GM21528 (cell line): ENCODE data around the gene FBLN2.

Source experiments
- ATAC-seq: cut with Tn5 transposase; IDR thresholded peaks from one replicate; pipeline ENCODE4 v1.9.1; 2021; ENCODE audit warnings: mild to moderate bottlenecking, moderate library complexity; ENCODE audit not compliant: unreplicated experiment, low FRiP score

FBLN2 gene

DNA sequence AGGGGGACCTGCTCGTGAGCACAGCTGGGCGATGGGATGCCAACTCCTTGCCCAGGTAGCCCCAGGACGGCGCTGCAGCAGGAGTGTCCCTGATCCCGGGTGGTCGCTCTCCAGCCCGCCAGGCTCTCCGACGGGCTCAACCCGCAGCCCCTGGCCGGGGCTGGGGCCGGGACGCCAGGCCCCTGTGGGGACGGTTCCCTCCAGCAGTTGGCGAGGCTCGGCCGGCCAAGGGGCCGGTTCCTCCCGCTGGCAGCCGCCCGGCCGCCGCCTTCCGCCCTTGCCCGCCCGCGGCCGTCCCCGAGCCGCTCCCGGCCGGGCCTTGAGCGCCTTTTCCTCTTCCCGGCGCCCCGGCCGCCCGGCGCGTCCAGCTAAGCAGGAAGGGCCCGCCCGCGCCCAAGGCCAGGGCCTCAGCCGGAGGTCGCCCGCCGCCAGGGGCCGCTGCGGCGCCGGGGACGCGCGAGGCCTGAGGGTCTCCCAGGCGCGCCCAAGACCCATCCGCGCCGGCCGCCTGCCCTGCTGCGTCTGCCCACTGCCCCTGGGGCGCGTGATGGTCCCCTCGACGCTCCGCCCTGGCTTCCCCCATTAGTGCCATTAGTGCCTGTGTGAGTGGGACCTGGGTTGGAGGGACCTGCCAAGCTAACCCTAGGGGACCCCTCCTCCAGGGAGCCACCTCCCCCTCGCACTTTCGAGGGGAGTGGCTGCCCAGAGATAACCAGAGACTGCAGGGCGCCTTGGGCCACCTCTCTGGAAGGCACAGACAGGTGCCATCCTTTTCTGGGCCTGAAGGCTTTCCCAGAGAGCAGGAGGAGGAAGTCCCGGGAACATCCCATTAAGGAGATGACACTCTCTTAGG, 106.4 kb downstream of the FBLN2 start:
- ATAC-seq: no peak

GRCh38 chr3:13656584-13657301, 107.8 kb downstream of the FBLN2 start:
- no peak for ATAC-seq

DNA sequence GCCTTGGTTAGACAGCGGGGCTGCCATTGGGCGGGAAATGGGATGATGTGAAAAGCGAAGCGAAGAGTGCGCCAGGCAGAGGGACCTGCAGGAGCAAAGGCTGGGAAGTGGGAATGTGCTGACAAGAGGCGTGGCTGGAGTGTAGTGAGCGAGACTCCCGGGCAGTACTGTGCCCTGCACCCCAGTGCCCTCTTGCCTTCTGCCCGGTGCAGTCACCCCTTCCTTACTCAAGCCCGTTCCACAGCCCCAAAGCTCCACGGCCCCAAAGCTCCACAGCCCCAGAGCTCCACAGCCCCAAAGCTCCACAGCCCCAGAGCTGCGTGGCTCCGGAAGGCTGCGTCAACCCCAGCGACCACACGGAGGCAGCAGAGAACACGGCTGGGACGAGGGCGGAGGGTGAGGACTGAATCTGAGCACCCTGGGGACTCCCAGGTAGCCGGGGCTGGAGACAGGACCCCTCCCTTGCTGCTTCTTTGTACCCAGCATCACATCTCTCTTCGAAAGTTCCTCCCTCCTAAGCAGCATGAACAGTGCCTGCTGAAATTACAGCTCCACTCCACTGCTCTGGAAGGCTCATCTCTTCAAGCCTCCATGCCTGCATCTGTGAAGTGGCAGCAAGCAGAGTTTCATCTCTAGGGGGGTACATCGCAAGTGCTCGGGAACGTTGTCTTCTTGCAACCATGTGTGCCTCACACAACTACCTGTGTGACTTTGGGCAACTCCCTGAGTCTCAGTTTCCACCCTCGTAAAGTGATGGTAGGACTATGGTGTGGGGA, 108.9 kb downstream of the FBLN2 start:
- ATAC-seq: no peak

GRCh38 chr3:13658681-13659080, 109.8 kb downstream of the FBLN2 start:
- no peak for ATAC-seq

- no peak for ATAC-seq
These were observed 110.5 kb downstream of the FBLN2 start for GRCh38 chr3:13659221-13659969.

DNA sequence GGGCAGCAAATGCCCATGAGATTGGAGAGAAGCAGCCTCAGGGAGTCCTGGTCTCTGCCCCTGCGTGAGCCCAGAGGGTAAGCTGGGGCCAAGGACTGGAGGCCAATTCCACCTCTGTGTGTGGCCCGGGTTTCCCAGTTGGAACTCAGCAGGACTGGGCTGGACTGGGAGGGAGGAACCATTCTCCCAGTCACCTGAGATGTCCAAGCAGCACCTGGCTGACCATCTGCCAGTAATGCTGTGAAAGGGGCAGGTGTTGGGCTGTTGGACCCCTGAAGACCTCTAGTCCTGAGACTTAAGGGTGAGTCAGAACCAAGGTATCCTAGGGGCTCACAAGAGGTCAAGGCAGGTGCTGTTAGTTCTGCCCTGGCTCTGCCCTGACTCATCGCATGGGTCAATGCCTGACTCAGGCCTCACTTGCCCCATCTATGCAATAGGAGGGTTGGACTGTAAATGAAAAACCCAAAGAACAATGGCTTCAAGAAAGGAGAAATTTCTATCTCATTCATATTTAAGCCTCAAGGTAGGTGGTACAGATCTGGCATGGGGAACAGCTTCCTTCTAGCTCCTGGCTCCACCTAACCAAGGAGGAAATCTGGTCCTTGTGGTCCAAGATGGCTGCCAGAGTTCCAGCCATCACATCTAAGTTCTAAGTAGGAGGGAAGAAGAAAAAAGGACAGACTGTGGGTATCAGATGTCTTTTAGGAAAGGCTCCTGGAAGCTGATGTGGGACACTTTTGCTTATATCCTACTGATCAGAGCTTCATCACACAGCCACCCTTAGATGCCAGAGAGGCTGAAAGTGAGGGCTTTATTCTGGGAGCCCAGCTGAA, 111.3 kb downstream of the FBLN2 start:
- no peak for ATAC-seq

GRCh38 chr3:13661121-13661520, 112.2 kb downstream of the FBLN2 start:
- no peak for ATAC-seq

- no peak for ATAC-seq
These were observed 113.4 kb downstream of the FBLN2 start for GRCh38 chr3:13662238-13662847.

GRCh38 chr3:13663781-13664535, 115.0 kb downstream of the FBLN2 start:
- no peak for ATAC-seq

DNA sequence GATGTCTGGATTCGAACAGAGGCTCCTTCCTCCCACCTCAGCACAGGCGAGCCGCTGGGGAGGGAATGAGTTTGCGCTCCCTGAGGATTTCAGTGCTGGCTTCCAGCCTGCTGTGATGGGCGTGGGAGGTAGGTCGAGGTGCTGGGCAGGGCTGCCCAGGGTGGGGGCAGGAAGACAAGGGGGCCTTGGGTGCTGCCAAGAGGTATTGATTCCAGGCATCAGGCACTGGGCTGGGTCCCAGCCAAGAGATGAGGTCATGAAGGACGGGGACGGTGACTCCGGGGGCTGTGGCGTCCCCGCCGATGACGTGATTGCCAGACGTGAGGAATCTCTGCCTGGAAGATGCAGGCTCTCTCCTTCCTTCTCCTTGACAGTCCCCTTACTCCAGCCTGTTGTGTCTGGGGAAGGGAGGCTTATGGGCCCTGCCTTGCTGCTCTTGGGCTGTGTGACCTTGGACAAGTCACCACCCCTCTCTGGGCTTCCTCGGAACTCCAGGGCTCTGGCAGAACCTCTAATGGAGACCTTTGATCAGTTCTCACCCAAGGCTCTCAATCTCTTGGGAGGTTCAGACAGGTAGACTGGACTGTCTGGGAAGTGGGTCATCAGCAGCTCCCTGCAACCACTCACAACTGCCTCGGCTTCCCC, 116.8 kb downstream of the FBLN2 start:
- no peak for ATAC-seq

- ATAC-seq: no peak
These were observed 117.3 kb downstream of the FBLN2 start for GRCh38 chr3:13666227-13666619.

GRCh38 chr3:13666781-13667709, 118.1 kb downstream of the FBLN2 start:
- no peak for ATAC-seq

- no peak for ATAC-seq
These were observed 119.2 kb downstream of the FBLN2 start for GRCh38 chr3:13668136-13668535.

- no peak for ATAC-seq
These were observed 120.5 kb downstream of the FBLN2 start for GRCh38 chr3:13669457-13669856.

DNA sequence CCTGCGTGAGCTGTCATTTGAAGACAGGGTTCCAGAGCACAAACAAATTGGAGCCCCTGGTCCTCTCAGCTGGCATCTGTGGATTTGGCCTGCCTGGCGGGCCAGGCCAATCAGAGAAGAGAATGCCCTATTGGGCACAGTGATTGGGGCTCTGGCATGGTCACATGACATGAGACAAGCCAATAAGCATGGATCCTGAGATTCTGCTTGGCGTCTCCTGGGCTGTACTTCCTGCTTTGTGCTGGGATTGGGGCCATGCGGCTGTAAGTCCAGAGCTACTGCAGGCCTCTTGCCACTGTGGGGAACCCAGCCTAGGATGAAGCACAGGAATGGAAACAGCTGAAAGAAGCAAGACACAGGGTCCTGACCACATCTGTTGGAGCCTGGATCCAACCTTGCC, 121.4 kb downstream of the FBLN2 start:
- ATAC-seq: no peak

- ATAC-seq: no peak
These were observed 122.7 kb downstream of the FBLN2 start for GRCh38 chr3:13671482-13672233.
